Spinal cord (tissue), 4 donors: Measurements from ENCODE around the gene UQCRQ. TPM values are rescaled to one million over a fixed set of nuclear protein-coding genes. Genes with fewer than 3 reads are reported as not detected.

Experiments
- polyA plus RNA-seq, 2 donors: library from polyadenylated mRNA; unstranded; fragments of 120-200 nt; gene quantifications; one replicate each; pipeline ENCODE4 v1.2.1, GENCODE V29; 2013; ENCODE audit not compliant: insufficient read length in 2 of 2
- small RNA-seq: library from RNA; depleted of rRNA; stranded (forward); fragments of <200 nt; gene quantifications from one replicate; pipeline ENCODE3, GENCODE V24; 2014; ENCODE audit warnings: low replicate concordance
- total RNA-seq, 2 donors: library from RNA; depleted of rRNA in 1 of 2; stranded (reverse); fragments of 120-200 nt in 1 of 2; fragments of >200 nt in 1 of 2; gene quantifications; one replicate each; pipeline versions ENCODE4 v1.2.3 to v1.2.4, GENCODE V29; 2013 to 2014

Gene UQCRQ
- total and polyA plus RNA-seq, 4 donors: 104 to 407 (median 259) TPM

Small RNA genes within 50 kb of the gene (small RNA-seq; reads per million reads assigned to genes)
- gene RNA5SP192: not detected

Other genes starting within 250 kb of the UQCRQ start
- not detected for gene IL13, start 208.5 kb upstream of the UQCRQ start, total RNA-seq
- gene IL13, start 208.5 kb upstream of the UQCRQ start, polyA plus RNA-seq: under 1 TPM in 1 of 2 donors, not detected in 1; 0.18 TPM
- gene IL4, start 192.7 kb upstream of the UQCRQ start, total RNA-seq: not detected
- gene IL4, start 192.7 kb upstream of the UQCRQ start, polyA plus RNA-seq: under 1 TPM in 1 of 2 donors, not detected in 1; 0.43 TPM
- gene KIF3A, start 129.1 kb upstream of the UQCRQ start, total RNA-seq: 10 to 100 TPM; 42.3 to 97.6 TPM
- 10 to 100 TPM; 84.6 to 88.6 TPM for gene KIF3A, start 129.1 kb upstream of the UQCRQ start, polyA plus RNA-seq
- 1 to 10 TPM in 1 of 2 donors, under 1 TPM in 1; 0.69 to 1.3 TPM for gene CCNI2, start 119.2 kb upstream of the UQCRQ start, total RNA-seq
- gene CCNI2, start 119.2 kb upstream of the UQCRQ start, polyA plus RNA-seq: 10 to 100 TPM; 18.5 to 24.0 TPM
- 10 to 100 TPM; 67.9 to 83.2 TPM for gene SEPTIN8, start 89.4 kb upstream of the UQCRQ start, total RNA-seq
- 100 to 1,000 TPM; 131 to 149 TPM for gene SEPTIN8, start 89.4 kb upstream of the UQCRQ start, polyA plus RNA-seq
- gene SOWAHA, start 53.3 kb upstream of the UQCRQ start, total RNA-seq: 1 to 10 TPM; 1.2 to 4.1 TPM
- gene SOWAHA, start 53.3 kb upstream of the UQCRQ start, polyA plus RNA-seq: 1 to 10 TPM; 4.8 to 5.8 TPM
- 1 to 10 TPM; 4.5 to 6.3 TPM for gene SHROOM1, start 36.0 kb upstream of the UQCRQ start, total RNA-seq
- 10 to 100 TPM; 11.6 to 17.6 TPM for gene SHROOM1, start 36.0 kb upstream of the UQCRQ start, polyA plus RNA-seq
- under 1 TPM; 0.69 to 0.83 TPM for gene GDF9, start 173 bp upstream of the UQCRQ start, total RNA-seq
- 1 to 10 TPM; 1.2 to 2.0 TPM for gene GDF9, start 173 bp upstream of the UQCRQ start, polyA plus RNA-seq
- gene LEAP2, start 7.0 kb downstream of the UQCRQ start, total RNA-seq: 1 to 10 TPM in 1 of 2 donors, under 1 TPM in 1; 0.79 to 1.8 TPM
- gene LEAP2, start 7.0 kb downstream of the UQCRQ start, polyA plus RNA-seq: 1 to 10 TPM; 3.2 to 3.5 TPM
- 10 to 100 TPM; 59.8 to 74.7 TPM for gene AFF4, start 97.0 kb downstream of the UQCRQ start, total RNA-seq
- 10 to 100 TPM; 37.0 to 54.6 TPM for gene AFF4, start 97.0 kb downstream of the UQCRQ start, polyA plus RNA-seq
- gene ZCCHC10, start 159.9 kb downstream of the UQCRQ start, total RNA-seq: 10 to 100 TPM; 16.9 to 18.4 TPM
- gene ZCCHC10, start 159.9 kb downstream of the UQCRQ start, polyA plus RNA-seq: 10 to 100 TPM; 22.7 to 25.4 TPM
- gene HSPA4, start 185.4 kb downstream of the UQCRQ start, total RNA-seq: 100 to 1,000 TPM in 1 of 2 donors, 10 to 100 TPM in 1; 80.5 to 114 TPM
- 10 to 100 TPM; 75.8 to 94.9 TPM for gene HSPA4, start 185.4 kb downstream of the UQCRQ start, polyA plus RNA-seq